Amniotic stem cell (primary cell): ENCODE results near the gene TMEM170A.

Experiments used
- DNase-seq: peaks from one replicate; lab custom pipeline; 2025; lab: John Stamatoyannopoulos, UW

Gene TMEM170A

GRCh38 chr16:75402159-75402820, 62.2 kb downstream of the TMEM170A start:
- DNase-seq, result peak; percentile 43

- DNase-seq, result no peak
These were observed 62.8 kb downstream of the TMEM170A start for GRCh38 chr16:75401691-75402090.

- DNase-seq, result no peak
These were observed 66.2 kb downstream of the TMEM170A start for GRCh38 chr16:75398333-75398732.

- no peak for DNase-seq
These were observed 69.5 kb downstream of the TMEM170A start for GRCh38 chr16:75394941-75395340.
